MM.1S (cell line): ENCODE measurements around the gene APOBEC3G.

ENCODE experiments used
- DNase-seq: peaks from one replicate; pipeline ENCODE4 v3.0.0-alpha.2; 2015
- H2AFZ ChIP-seq: fragments of 300-600 bp; sonication (generic); 2 replicates; pipeline ENCODE4 v1.6.0; 2016; ENCODE audit warnings: antibody characterized with exemption, low read length
- H3F3A ChIP-seq: fragments of 300-600 bp; sonication (generic); 2 replicates; pipeline ENCODE4 v1.6.1; 2016; ENCODE audit warnings: mild to moderate bottlenecking, antibody characterized with exemption, low read length, moderate library complexity, mixed read lengths; ENCODE audit not compliant: insufficient read depth
- H3K27ac ChIP-seq: fragments of 300-600 bp; sonication (generic); 2 replicates; pipeline ENCODE4 v1.5.1; 2016; ENCODE audit warnings: mild to moderate bottlenecking, low read length
- H3K27me3 ChIP-seq: fragments of 300-600 bp; sonication (generic); replicated peaks from 2 replicates; pipeline ENCODE4 v1.6.0; 2016; ENCODE audit warnings: low read length; ENCODE audit not compliant: insufficient read depth
- H3K36me3 ChIP-seq: fragments of 300-600 bp; sonication (generic); replicated peaks from 2 replicates; pipeline ENCODE4 v1.6.1; 2016; ENCODE audit warnings: mild to moderate bottlenecking, low read length, mixed read lengths; ENCODE audit not compliant: insufficient read depth
- H3K4me1 ChIP-seq: fragments of 300-600 bp; sonication (generic); 2 replicates; pipeline ENCODE4 v1.6.1; 2016; ENCODE audit warnings: low read length, mixed read lengths
- H3K4me2 ChIP-seq: fragments of 300-600 bp; sonication (generic); 2 replicates; pipeline ENCODE4 v1.6.0; 2016; ENCODE audit warnings: low read depth, low read length
- H3K4me3 ChIP-seq: fragments of 300-600 bp; sonication (generic); 2 replicates; pipeline ENCODE4 v1.5.1; 2016; ENCODE audit warnings: low read length, mixed read lengths
- H3K79me2 ChIP-seq: fragments of 300-600 bp; sonication (generic); 2 replicates; pipeline ENCODE4 v1.6.1; 2016; ENCODE audit warnings: mixed run types, low read length, mixed read lengths
- H3K9ac ChIP-seq: fragments of 300-600 bp; sonication (generic); 2 replicates; pipeline ENCODE4 v1.6.1; 2016; ENCODE audit warnings: low read length, mixed read lengths
- H3K9me2 ChIP-seq: fragments of 300-600 bp; sonication (generic); replicated peaks from 2 replicates; pipeline ENCODE4 v1.6.1; 2016; ENCODE audit warnings: mild to moderate bottlenecking, low read length, mixed read lengths; ENCODE audit not compliant: insufficient read depth
- H3K9me3 ChIP-seq: fragments of 300-600 bp; sonication (generic); replicated peaks from 2 replicates; pipeline ENCODE4 v1.6.1; 2016; ENCODE audit warnings: mild to moderate bottlenecking, low read length, mixed read lengths; ENCODE audit not compliant: insufficient read depth
- H4K20me1 ChIP-seq: fragments of 300-600 bp; sonication (generic); 2 replicates; pipeline ENCODE4 v1.6.1; 2016; ENCODE audit warnings: mild to moderate bottlenecking, low read length, moderate library complexity, mixed read lengths; ENCODE audit not compliant: insufficient read depth
- EZH2 ChIP-seq: fragments of 300-600 bp; sonication (generic); optimal IDR thresholded peaks from 2 replicates; pipeline ENCODE3; 2017; ENCODE audit warnings: low read depth, mild to moderate bottlenecking, antibody characterized with exemption, low read length, mixed read lengths
- EZH2phosphoT487 ChIP-seq: fragments of 300-600 bp; sonication (generic); IDR thresholded peaks from 2 replicates; pipeline ENCODE4 v1.6.1; 2018; ENCODE audit warnings: antibody characterized with exemption, low read length
- TF ChIP-seq, protein P1 (sequence below): fragments of 300-600 bp; sonication (generic); IDR thresholded peaks from 2 replicates; pipeline ENCODE4 v1.5.1; 2016; ENCODE audit warnings: antibody characterized with exemption, low read length, mixed read lengths

The APOBEC3G gene

DNA sequence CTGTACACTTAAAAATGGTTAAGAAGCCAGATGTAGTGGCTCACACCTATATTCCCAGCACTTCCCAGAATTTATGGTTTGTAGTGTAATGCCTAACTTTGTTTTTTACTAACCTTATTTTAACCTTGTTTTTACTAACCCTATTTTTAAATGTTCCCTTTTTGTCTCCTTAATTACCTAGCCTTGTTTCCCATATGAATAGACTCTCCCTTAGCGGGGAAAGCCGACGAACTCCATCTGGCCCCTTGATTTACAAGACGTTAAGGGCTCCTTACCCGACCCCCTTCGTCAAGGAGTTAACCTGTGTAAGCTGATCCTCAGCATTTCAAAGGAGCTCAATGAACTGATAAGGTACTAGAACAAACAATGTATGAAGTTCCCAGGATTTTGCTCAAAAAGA, 37.0 kb downstream of the APOBEC3G start:
- Histone ChIP-seq H3K4me2 (peak overlapping the region; percentile 88), H2AFZ (peak overlapping the region; percentile 55; the same call in 1 of the 2 replicates), H3F3A (peaks cover 35% of the 10 kb centered on the region), H3K9ac (peak overlapping the region; percentile 23; the same call in 1 of the 2 replicates), H3K9me2 (no peaks in the 10 kb centered on the region), H3K27me3 (no peaks in the 10 kb centered on the region), H3K9me3 (no peaks in the 10 kb centered on the region), H3K27ac (peak overlapping the region; percentile 81), H3K79me2 (no peaks in the 10 kb centered on the region), H3K36me3 (no peaks in the 10 kb centered on the region), H3K4me3 (peak overlapping the region; percentile 28; the same call in 1 of the 2 replicates), H4K20me1 (no peaks in the 10 kb centered on the region), H3K4me1 (peaks cover 51% of the 10 kb centered on the region)
- DNase-seq, result no peak
- TF ChIP-seq EZH2 (no peak), EZH2phosphoT487 (no peak)
- TF ChIP-seq, protein P1, sequence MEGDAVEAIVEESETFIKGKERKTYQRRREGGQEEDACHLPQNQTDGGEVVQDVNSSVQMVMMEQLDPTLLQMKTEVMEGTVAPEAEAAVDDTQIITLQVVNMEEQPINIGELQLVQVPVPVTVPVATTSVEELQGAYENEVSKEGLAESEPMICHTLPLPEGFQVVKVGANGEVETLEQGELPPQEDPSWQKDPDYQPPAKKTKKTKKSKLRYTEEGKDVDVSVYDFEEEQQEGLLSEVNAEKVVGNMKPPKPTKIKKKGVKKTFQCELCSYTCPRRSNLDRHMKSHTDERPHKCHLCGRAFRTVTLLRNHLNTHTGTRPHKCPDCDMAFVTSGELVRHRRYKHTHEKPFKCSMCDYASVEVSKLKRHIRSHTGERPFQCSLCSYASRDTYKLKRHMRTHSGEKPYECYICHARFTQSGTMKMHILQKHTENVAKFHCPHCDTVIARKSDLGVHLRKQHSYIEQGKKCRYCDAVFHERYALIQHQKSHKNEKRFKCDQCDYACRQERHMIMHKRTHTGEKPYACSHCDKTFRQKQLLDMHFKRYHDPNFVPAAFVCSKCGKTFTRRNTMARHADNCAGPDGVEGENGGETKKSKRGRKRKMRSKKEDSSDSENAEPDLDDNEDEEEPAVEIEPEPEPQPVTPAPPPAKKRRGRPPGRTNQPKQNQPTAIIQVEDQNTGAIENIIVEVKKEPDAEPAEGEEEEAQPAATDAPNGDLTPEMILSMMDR, result no peak

DNA sequence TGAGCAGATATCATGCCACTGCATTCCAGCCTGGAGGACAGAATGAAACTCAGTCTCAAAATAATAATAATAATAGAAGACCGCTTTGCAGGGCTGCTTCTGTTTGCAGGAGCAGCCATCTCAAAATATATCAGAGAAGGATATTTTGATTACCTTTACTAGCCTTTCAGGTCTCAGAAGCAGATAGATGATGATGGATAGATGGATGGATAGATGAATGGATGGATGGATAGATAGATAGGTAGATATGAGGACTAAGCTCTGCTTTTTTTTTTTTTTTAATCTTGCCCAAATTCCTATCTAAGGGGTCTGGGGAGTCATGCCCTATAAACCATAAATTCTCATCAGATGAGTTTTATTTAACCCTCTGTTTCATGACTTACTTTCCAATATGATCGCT, 38.5 kb downstream of the APOBEC3G start:
- H3K4me3 ChIP-seq, result no peak overlapping the region
- H4K20me1 ChIP-seq, result no peaks in the 10 kb centered on the region
- no peak overlapping the region for H2AFZ ChIP-seq
- no peaks in the 10 kb centered on the region for H3K27me3 ChIP-seq
- peak overlapping the region; percentile 81; the same call in 1 of the 2 replicates for H3K27ac ChIP-seq
- no peak for TF ChIP-seq EZH2
- TF ChIP-seq EZH2phosphoT487, result no peak
- TF ChIP-seq, protein P1, result no peak
- H3F3A ChIP-seq, result peaks cover 35% of the 10 kb centered on the region
- peak overlapping the region; percentile 23; the same call in 1 of the 2 replicates for H3K9ac ChIP-seq
- H3K4me2 ChIP-seq, result peak overlapping the region; percentile 55
- H3K79me2 ChIP-seq, result no peaks in the 10 kb centered on the region
- H3K4me1 ChIP-seq, result peaks cover 51% of the 10 kb centered on the region
- H3K9me2 ChIP-seq, result no peaks in the 10 kb centered on the region
- no peak for DNase-seq
- no peaks in the 10 kb centered on the region for H3K36me3 ChIP-seq
- H3K9me3 ChIP-seq, result no peaks in the 10 kb centered on the region

DNA sequence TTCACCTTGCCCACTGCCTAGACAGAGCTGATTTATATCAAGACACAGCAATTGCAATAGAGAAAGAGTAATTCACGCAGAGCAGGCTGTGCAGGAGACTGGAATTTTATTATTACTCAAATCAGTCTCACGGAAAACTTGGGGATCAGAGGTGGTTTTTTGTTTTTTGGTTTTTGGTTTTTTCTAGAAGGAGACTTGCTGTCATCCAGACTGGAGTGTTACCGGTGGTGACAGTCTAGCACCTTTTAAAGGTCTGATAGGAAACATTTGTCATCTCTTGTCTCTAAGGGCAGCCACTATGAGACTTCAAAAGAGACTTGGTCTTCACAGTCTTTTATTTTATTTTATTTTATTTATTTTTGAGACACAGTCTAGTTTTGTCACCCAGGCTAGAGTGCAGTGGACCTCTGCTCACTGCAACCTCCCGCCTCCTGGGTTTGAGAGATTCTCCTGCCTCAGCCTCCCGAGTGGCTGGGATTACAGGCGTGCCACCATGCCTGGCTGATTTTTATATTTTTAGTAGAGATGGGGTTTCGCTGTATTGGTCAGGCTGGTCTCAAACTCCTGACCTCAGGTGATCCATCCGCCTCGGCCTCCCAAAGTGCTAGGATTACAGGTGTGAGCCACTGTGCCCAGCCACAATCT, 39.0 kb downstream of the APOBEC3G start:
- H2AFZ ChIP-seq, result no peak overlapping the region
- DNase-seq, result no peak
- H3K79me2 ChIP-seq, result no peaks in the 10 kb centered on the region
- peak overlapping the region; percentile 81; the same call in 1 of the 2 replicates for H3K27ac ChIP-seq
- no peaks in the 10 kb centered on the region for H3K27me3 ChIP-seq
- H3K36me3 ChIP-seq, result no peaks in the 10 kb centered on the region
- no peaks in the 10 kb centered on the region for H3K9me2 ChIP-seq
- H4K20me1 ChIP-seq, result no peaks in the 10 kb centered on the region
- peaks cover 45% of the 10 kb centered on the region for H3K4me1 ChIP-seq
- peaks cover 31% of the 10 kb centered on the region for H3F3A ChIP-seq
- TF ChIP-seq EZH2, result no peak
- TF ChIP-seq, protein P1, result no peak
- no peak for TF ChIP-seq EZH2phosphoT487
- H3K4me3 ChIP-seq, result no peak overlapping the region
- H3K9me3 ChIP-seq, result no peaks in the 10 kb centered on the region
- H3K4me2 ChIP-seq, result peak overlapping the region; percentile 55
- no peak overlapping the region for H3K9ac ChIP-seq
